Measurements from ENCODE around the gene PRKAA1. TPM values are rescaled to one million over a fixed set of nuclear protein-coding genes. Genes with fewer than 3 reads are reported as not detected.

PRKAA1 gene
- polyA plus RNA-seq, 1 of the 3 experiments (the other 2 are of a cell fraction) = 23.2 TPM

GRCh38 chr5:40717281-40717680, 80.9 kb downstream of the PRKAA1 start:
- Histone ChIP-seq H3F3A (replicated peaks; ENCODE audit: insufficient read depth) (peaks cover 6% of the 10 kb centered on the region), H3K9me3 (no peaks in the 10 kb centered on the region), H3K4me2 (no peak overlapping the region), H3K4me3 (ENCODE audit: low read depth in 2 of 2, low read length in 1 of 2) (no peak overlapping the region), H3K27me3 (ENCODE audit: insufficient read depth) (no peaks in the 10 kb centered on the region), H3K36me3 (replicated peaks in 1 of 2; ENCODE audit: control insufficient read depth in 1 of 2, insufficient read depth in 2 of 2, low read length in 1 of 2) (peaks cover 10 to 25% of the 10 kb centered on the region in 2 experiments), H3K27ac (ENCODE audit: low read depth in 2 of 2, low read length in 1 of 2) (no peak overlapping the region), H3K9ac (no peak overlapping the region), H2AFZ (ENCODE audit: low read depth) (no peak overlapping the region), H3K79me2 (ENCODE audit: insufficient read depth) (no peaks in the 10 kb centered on the region), H4K20me1 (ENCODE audit: insufficient read depth) (no peaks in the 10 kb centered on the region), H3K9me2 (no peaks in the 10 kb centered on the region), H3K4me1 (ENCODE audit: control insufficient read depth in 1 of 2, insufficient read depth in 2 of 2, low read depth in 1 of 2, low read length in 1 of 2) (no peaks in the 10 kb centered on the region)
- TF ChIP-seq POLR2AphosphoS5 (IDR thresholded peaks at IDR 0.05; ENCODE audit: low read depth, low read length) = no peak
- CTCF ChIA-PET = no interaction called here
- POLR2A ChIA-PET = no interaction called here
- DNase-seq = no peak

DNA sequence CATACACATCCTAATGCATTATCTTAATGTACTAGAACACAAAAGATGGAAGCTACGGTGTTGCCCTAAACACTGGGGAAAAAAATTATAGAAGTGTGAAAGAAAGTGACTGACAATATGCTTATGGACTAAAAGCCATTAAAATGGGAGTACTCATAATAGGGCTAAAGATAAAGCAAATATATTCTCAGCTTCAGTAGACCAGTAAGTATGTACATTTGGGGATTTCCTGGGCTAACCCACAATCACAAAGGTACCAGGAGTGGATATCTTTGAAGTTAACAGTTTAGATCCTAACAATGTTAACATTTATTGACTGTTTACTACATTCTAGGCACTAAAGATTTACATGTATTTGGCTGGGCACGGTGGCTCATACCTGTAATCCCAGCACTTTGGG, 81.6 kb downstream of the PRKAA1 start:
- Histone ChIP-seq H3K9me2 (no peaks in the 10 kb centered on the region), H3K36me3 (replicated peaks in 1 of 2; ENCODE audit: control insufficient read depth in 1 of 2, insufficient read depth in 2 of 2, low read length in 1 of 2) (peaks cover 10 to 25% of the 10 kb centered on the region in 2 experiments), H3K4me1 (ENCODE audit: control insufficient read depth in 1 of 2, insufficient read depth in 2 of 2, low read depth in 1 of 2, low read length in 1 of 2) (no peaks in the 10 kb centered on the region), H3F3A (replicated peaks; ENCODE audit: insufficient read depth) (peaks cover 9% of the 10 kb centered on the region), H3K79me2 (ENCODE audit: insufficient read depth) (no peaks in the 10 kb centered on the region), H3K27me3 (ENCODE audit: insufficient read depth) (no peaks in the 10 kb centered on the region), H3K4me3 (ENCODE audit: low read depth in 2 of 2, low read length in 1 of 2) (no peak overlapping the region), H3K27ac (ENCODE audit: low read depth in 2 of 2, low read length in 1 of 2) (no peak overlapping the region), H3K9me3 (no peaks in the 10 kb centered on the region), H3K9ac (no peak overlapping the region), H3K4me2 (no peak overlapping the region), H2AFZ (ENCODE audit: low read depth) (no peak overlapping the region), H4K20me1 (ENCODE audit: insufficient read depth) (no peaks in the 10 kb centered on the region)
- no peak for TF ChIP-seq REST (IDR thresholded peaks at IDR 0.05; ENCODE audit: low read depth, low read length)
- TF ChIP-seq, protein P1, sequence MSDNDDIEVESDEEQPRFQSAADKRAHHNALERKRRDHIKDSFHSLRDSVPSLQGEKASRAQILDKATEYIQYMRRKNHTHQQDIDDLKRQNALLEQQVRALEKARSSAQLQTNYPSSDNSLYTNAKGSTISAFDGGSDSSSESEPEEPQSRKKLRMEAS (IDR thresholded peaks at IDR 0.05; ENCODE audit: low read depth) = no peak
- TF ChIP-seq RFX5 (IDR thresholded peaks at IDR 0.05; ENCODE audit: low read length) = no peak
- TF ChIP-seq, protein P2, sequence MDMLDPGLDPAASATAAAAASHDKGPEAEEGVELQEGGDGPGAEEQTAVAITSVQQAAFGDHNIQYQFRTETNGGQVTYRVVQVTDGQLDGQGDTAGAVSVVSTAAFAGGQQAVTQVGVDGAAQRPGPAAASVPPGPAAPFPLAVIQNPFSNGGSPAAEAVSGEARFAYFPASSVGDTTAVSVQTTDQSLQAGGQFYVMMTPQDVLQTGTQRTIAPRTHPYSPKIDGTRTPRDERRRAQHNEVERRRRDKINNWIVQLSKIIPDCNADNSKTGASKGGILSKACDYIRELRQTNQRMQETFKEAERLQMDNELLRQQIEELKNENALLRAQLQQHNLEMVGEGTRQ (IDR thresholded peaks at IDR 0.05; ENCODE audit: borderline replicate concordance, low read depth, low read length) = no peak
- no peak for TF ChIP-seq MEF2A (IDR thresholded peaks at IDR 0.05; ENCODE audit: borderline replicate concordance, low read depth)
- TF ChIP-seq SIN3A (IDR thresholded peaks at IDR 0.05; ENCODE audit: borderline replicate concordance, low read depth, low read length) = no peak
- TF ChIP-seq IRF3 (IDR thresholded peaks at IDR 0.05; ENCODE audit: low read depth, low read length) = no peak
- TF ChIP-seq JUND (IDR thresholded peaks at IDR 0.05) = no peak
- TF ChIP-seq ELF1 (IDR thresholded peaks at IDR 0.05) = no peak
- TF ChIP-seq MXI1 (IDR thresholded peaks at IDR 0.05; ENCODE audit: low read depth, low read length) = no peak
- no peak for TF ChIP-seq GABPA (IDR thresholded peaks at IDR 0.05; ENCODE audit: low read depth)
- TF ChIP-seq TCF12 (IDR thresholded peaks at IDR 0.05) = no peak
- no peak for TF ChIP-seq GATA2 (CRISPR knock-in tag; IDR thresholded peaks at IDR 0.05)
- TF ChIP-seq POLR2AphosphoS5 (IDR thresholded peaks at IDR 0.05; ENCODE audit: low read depth, low read length) = no peak
- ChIA-PET CTCF (interaction anchor here (1.3 to 2.1 kb wide), 2 partner anchors 12 to 19 kb away, joined by 3 to 7 read pairs; no protein-coding TSS in a partner anchor), POLR2A (no interaction called here)
- no peak for DNase-seq
- 90% methylated on average over 2 of the region's 2 CpGs for WGBS (ENCODE audit: low lambda C conversion rate)
